Right lobe of liver (tissue), 6 donors: ENCODE results near the gene HMG20B. TPM values are rescaled to one million over a fixed set of nuclear protein-coding genes. Genes with fewer than 3 reads are reported as not detected.

Source experiments
- ATAC-seq, 4 donors: fragments of 200-7000 bp; cut with Tn5 transposase; one replicate each; pipeline ENCODE4 v1.9.1; 2020; ENCODE audit warnings: mild to moderate bottlenecking in 4 of 4, moderate library complexity in 4 of 4
- DNase-seq, 3 donors: peaks; one replicate each; pipeline ENCODE4 v3.0.0-alpha.2; 2020
- H3K27ac ChIP-seq, 3 donors: fragments of 200-600 bp; one replicate each; pipeline ENCODE4 v1.8.0; 2022
- H3K27me3 ChIP-seq, 2 donors: fragments of 200-600 bp; one replicate each; pipeline ENCODE4 v1.8.0; 2022
- H3K36me3 ChIP-seq, 4 donors: fragments of 200-600 bp; sonication (generic) in 1 of 4; one replicate each; pipeline versions ENCODE4 v1.5.1 to v1.8.0; 2017 to 2022; ENCODE audit warnings: control low read depth in 1 of 4
- H3K4me1 ChIP-seq, 4 donors: fragments of 200-600 bp; sonication (generic) in 1 of 4; one replicate each; pipeline versions ENCODE4 v1.5.1 to v1.8.0; 2017 to 2022; ENCODE audit warnings: control low read depth in 1 of 4
- H3K4me3 ChIP-seq, 3 donors: fragments of 200-600 bp; one replicate each; pipeline ENCODE4 v1.8.0; 2022
- H3K9me3 ChIP-seq, 4 donors: fragments of 200-600 bp; sonication (generic) in 1 of 4; one replicate each; pipeline versions ENCODE4 v1.5.1 to v1.8.0; 2017 to 2022; ENCODE audit warnings: control low read depth in 1 of 4
- POLR2A ChIP-seq: fragments of 450-650 bp; IDR thresholded peaks from one replicate; pipeline ENCODE4 v1.6.1; 2017; ENCODE audit warnings: antibody characterized with exemption, mild to moderate bottlenecking
- WGBS: methylation state at CpG from one replicate; pipeline ENCODE4 v1.1.6; 2018; ENCODE audit warnings: low coverage, low lambda C conversion rate; ENCODE audit not compliant: insufficient coverage; ENCODE audit errors: missing lambda C conversion rate; 5-methylcytosine and 5-hydroxymethylcytosine counted together
- intact Hi-C, 2 donors: fragments of 100-400 bp; cut with DNase I; formaldehyde crosslinking; loops; one replicate each; pipeline versions ENCODE4 v1.11.2 to v1.14.1; 2022
- total RNA-seq, 6 experiments: library from RNA; depleted of rRNA in 2 of 6; stranded (reverse); fragments of >200 nt in 2 of 6; fragmentation: NEBNext Ultra II Directional in 3 of 6; extraction: Animal tissue kit (Norgen Biotek cat#: 25700) in 3 of 6; gene quantifications; one replicate each; pipeline versions ENCODE4 v1.1.0 to v1.2.4, GENCODE V29; 2016 to 2023
- TF ChIP-seq, protein P1 (sequence below), 4 donors: fragments of 200-600 bp in 3 of 4; fragments of 450-650 bp in 1 of 4; IDR thresholded peaks; one replicate each; pipeline versions ENCODE4 v1.5.1 to v1.8.0; 2016 to 2022; ENCODE audit warnings: antibody characterized with exemption in 4 of 4, mild to moderate bottlenecking in 2 of 4
- donor health status: DM: no; HTN: yes; CAD: no.
- donor health status: DM: no; HTN: no; CAD: no.
- donor health status: DM: no; HTN: no; CAD: no.
- donor health status: DM: no; HTN: yes; CAD: no.
- donor health status: DM: no; HTN: yes; CAD: no.

HMG20B gene
- total RNA-seq, 6 experiments from 2014 or later, result 30.7 to 58.6 (median 33.3) TPM

DNA sequence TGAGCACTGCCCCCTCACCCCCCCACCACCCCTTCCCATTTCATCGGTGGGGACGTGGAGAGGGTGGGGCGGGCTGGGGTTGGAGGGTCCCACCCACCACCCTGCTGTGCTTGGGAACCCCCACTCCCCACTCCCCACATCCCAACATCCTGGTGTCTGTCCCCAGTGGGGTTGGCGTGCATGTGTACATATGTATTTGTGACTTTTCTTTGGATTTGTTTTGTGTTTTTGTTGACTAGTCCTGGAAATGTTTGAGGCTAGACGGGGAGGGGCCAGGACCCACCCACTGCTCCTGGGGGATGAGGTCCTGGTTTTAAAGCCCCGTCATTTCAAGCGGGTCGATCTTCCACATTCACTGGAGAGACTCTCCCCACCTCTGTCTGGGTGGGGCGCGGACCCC, 36.8 kb upstream of the HMG20B start:
- ATAC-seq (no peak), DNase-seq (no peak)
- WGBS, result 97% methylated on average over 4 of the region's 10 CpGs
- TF ChIP-seq, protein P1, sequence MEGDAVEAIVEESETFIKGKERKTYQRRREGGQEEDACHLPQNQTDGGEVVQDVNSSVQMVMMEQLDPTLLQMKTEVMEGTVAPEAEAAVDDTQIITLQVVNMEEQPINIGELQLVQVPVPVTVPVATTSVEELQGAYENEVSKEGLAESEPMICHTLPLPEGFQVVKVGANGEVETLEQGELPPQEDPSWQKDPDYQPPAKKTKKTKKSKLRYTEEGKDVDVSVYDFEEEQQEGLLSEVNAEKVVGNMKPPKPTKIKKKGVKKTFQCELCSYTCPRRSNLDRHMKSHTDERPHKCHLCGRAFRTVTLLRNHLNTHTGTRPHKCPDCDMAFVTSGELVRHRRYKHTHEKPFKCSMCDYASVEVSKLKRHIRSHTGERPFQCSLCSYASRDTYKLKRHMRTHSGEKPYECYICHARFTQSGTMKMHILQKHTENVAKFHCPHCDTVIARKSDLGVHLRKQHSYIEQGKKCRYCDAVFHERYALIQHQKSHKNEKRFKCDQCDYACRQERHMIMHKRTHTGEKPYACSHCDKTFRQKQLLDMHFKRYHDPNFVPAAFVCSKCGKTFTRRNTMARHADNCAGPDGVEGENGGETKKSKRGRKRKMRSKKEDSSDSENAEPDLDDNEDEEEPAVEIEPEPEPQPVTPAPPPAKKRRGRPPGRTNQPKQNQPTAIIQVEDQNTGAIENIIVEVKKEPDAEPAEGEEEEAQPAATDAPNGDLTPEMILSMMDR (IDR thresholded peaks at IDR 0.05), result no peak
- no peak for TF ChIP-seq POLR2A
- H3K27ac ChIP-seq, result no peak overlapping the region
- intact Hi-C loops, result no loop called here
- no peaks in the 10 kb centered on the region for H3K9me3 ChIP-seq
- H3K4me3 ChIP-seq, result no peak overlapping the region
- peaks cover 0 to 51% (median 9%) of the 10 kb centered on the region in 4 donors for H3K36me3 ChIP-seq
- H3K4me1 ChIP-seq, result no peaks in the 10 kb centered on the region
- no peaks in the 10 kb centered on the region for H3K27me3 ChIP-seq

DNA sequence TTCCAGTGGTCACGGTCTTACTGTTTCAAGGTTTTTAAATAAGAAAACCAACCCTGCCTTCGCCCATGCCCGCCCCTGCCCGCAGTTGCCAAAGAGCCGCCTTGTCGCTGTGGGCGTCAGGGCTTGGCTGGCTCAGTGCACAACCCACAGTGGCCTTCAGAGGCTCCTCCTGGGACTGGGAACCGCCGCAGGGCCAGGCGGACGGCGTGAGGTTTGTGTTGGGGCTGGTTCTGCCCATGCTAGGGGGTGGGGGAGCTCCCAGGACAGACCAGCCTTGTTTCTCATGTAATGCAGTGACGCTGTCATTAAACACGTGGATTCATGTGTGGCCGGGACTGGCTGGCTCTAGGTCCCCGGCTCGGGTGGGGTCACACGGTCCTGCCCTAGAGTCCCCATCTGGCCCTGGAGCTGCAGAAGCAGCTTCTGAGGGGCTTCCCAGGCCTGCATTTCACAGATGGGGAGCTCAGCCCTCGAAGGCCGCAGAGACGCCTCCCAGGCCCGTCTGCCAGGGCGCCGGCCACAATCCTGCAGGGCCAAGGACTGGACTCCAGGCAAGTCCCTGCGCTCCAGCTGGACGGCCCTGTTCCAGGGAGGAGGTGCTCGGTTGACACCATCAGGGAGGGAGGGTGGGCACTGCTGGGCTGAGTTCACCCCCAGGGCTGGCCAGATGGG, 36.2 kb upstream of the HMG20B start:
- no peak for ATAC-seq

DNA sequence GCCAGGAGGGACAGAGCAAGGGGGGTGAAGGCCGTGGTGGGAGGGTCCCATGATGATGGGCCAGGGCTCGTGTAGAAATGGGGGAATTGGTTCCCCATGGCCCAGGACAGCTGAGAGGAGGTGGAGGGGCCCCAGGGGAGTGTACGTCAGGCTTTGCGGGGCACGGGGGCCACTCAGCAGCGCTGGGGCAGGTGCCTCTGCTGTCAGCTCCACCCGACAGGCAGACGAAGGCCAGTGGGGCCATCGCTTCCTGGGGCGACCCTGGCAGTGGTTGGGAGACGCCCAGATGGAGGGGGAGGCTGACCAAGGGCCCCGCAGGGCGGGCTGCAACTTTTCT, 35.7 kb upstream of the HMG20B start:
- H3K4me3 ChIP-seq, result no peak overlapping the region
- peaks cover 0 to 41% (median 6%) of the 10 kb centered on the region in 4 donors for H3K36me3 ChIP-seq
- peak in 1 of 3 donors; percentile 50 for DNase-seq
- TF ChIP-seq, protein P1 (IDR thresholded peaks at IDR 0.05), result no peak
- no peak for TF ChIP-seq POLR2A
- no peak overlapping the region for H3K27ac ChIP-seq
- intact Hi-C loops, result no loop called here
- H3K9me3 ChIP-seq, result no peaks in the 10 kb centered on the region
- ATAC-seq, result no peak
- H3K27me3 ChIP-seq, result no peaks in the 10 kb centered on the region
- 91% methylated on average over 6 of the region's 13 CpGs for whole genome bisulfite sequencing
- no peaks in the 10 kb centered on the region for H3K4me1 ChIP-seq

More for the DNA sequence above, 36.2 kb upstream of the HMG20B start:
- Histone ChIP-seq H3K36me3 (peaks cover 0 to 46% (median 6%) of the 10 kb centered on the region in 4 donors), H3K4me1 (no peaks in the 10 kb centered on the region), H3K27me3 (no peaks in the 10 kb centered on the region), H3K27ac (no peak overlapping the region), H3K4me3 (no peak overlapping the region), H3K9me3 (no peaks in the 10 kb centered on the region)
- intact Hi-C loops, result no loop called here
- DNase-seq, result peak in 1 of 3 donors; percentile 53
- TF ChIP-seq POLR2A, result no peak
- TF ChIP-seq, protein P1 (IDR thresholded peaks at IDR 0.05), result no peak
- WGBS, result 85% methylated on average over 6 of the region's 27 CpGs

DNA sequence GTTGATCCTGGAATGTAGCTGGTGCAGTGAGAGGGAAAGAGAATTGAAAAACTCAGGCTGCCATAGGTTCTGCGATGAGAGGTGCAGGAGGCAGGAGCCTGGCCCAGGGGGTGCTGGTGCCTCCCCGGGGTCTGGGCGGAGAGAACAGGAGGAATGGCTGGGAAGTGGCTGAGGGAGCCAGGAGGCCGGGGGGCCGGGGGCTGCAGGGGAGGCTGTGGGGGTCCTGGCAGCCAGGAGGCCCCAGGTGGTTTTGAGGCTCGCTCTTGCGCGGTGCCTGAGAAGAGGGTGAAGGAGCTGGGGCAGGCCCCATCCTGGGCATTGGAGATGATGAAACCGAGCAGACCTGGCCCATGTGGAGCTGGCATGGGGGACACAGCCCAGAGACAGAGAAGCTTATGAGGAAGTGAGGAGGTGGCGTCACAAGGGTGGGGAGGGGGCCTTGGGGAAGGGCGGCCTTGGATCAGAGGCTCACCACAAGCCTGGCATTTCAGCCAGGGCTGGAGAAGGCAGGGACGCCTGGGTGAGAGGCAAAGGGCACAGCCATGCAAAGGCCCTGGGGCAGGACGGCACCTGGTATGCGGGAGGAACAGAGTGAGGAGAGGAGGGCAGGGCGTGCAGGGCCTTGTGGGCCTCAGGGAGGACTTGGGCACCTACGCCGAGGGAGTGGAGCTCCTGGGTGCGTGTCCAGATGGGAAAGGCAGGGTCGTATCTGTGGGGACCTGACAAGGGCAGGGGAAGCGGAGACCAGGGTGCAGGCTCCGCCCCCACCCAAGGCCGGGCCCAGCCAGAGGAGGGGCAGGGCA, 35.1 kb upstream of the HMG20B start:
- Histone ChIP-seq H3K4me3 (no peak overlapping the region), H3K27ac (no peak overlapping the region), H3K36me3 (peaks cover 0 to 35% (median 2%) of the 10 kb centered on the region in 4 donors), H3K4me1 (no peaks in the 10 kb centered on the region), H3K27me3 (no peaks in the 10 kb centered on the region), H3K9me3 (no peaks in the 10 kb centered on the region)
- intact Hi-C loops, result no loop called here
- ATAC-seq, result peak; percentile 8 to 34 (median 10)
- DNase-seq, result peak in 1 of 3 donors; percentile 52
- TF ChIP-seq POLR2A, result no peak
- TF ChIP-seq, protein P1 (IDR thresholded peaks at IDR 0.05), result no peak
- WGBS, result 65% methylated on average over 9 of the region's 22 CpGs
